GM12878 (cell line): ENCODE measurements around the gene MAGI1. TPM values are rescaled to one million over a fixed set of nuclear protein-coding genes. Genes with fewer than 3 reads are reported as not detected.

Experiments
- ATAC-seq: fragments of 200-7000 bp; cut with Tn5 transposase; 3 replicates; pipeline ENCODE4 v1.9.1; 2020; ENCODE audit warnings: mild to moderate bottlenecking, moderate library complexity
- BruUV-seq: library from RNA; stranded (reverse); fragments of 400-500 nt; replicated peaks from 2 replicates; lab custom pipeline; 2021; lab: Mats Ljungman, UMichigan
- CTCF ChIA-PET: fragments of 300-600 bp; sonication (Branson Sonifier 250); formaldehyde crosslinking; extraction: SDS; loops from one replicate; lab custom pipeline; 2021; ENCODE audit warnings: inconsistent platforms; lab: Yijun Ruan, JAX
- POLR2A ChIA-PET: fragments of 350-600 bp; formaldehyde crosslinking; extraction: SDS; loops from one replicate; lab custom pipeline; 2021; ENCODE audit warnings: inconsistent platforms; lab: Charles Lee
- RAD21 ChIA-PET: fragments of 300-600 bp; sonication (Branson Sonifier 250); formaldehyde crosslinking; loops from one replicate; lab custom pipeline; 2023; ENCODE audit warnings: antibody characterized with exemption; ENCODE audit not compliant: unreplicated experiment; lab: Charles Lee
- SMC1A ChIA-PET: fragments of 300-600 bp; sonication (Branson Sonifier 250); formaldehyde crosslinking; loops from one replicate; lab custom pipeline; 2023; ENCODE audit not compliant: unreplicated experiment, uncharacterized antibody; lab: Charles Lee
- DNase-seq: peaks from one replicate; pipeline ENCODE4 v3.0.0-alpha.2; 2011; ENCODE audit warnings: low read depth, low spot score
- FAIRE-seq: peaks from 3 replicates; lab custom pipeline; 2011; peaks lifted over from hg19 to GRCh38; lab: Jason Lieb, UNC
- H2AFZ ChIP-seq: 2 replicates; pipeline ENCODE4 v1.6.0; 2011; ENCODE audit warnings: low read depth, low read length, control low read depth; ENCODE audit not compliant: control insufficient read depth
- H3K27ac ChIP-seq: 2 replicates; pipeline ENCODE4 v1.5.1; 2011; ENCODE audit warnings: control low read depth; ENCODE audit not compliant: control insufficient read depth, insufficient read depth
- H3K27me3 ChIP-seq, 2 experiments: replicated peaks in 1 of 2; 2 replicates each; pipeline versions ENCODE4 v1.6.0 to v1.6.1; 2011; ENCODE audit warnings: low read length in 1 of 2; ENCODE audit not compliant: control insufficient read depth in 2 of 2, insufficient read depth in 2 of 2
- H3K36me3 ChIP-seq, 2 experiments: 2 replicates each; pipeline ENCODE4 v1.5.1; 2011; ENCODE audit warnings: low read length in 1 of 2; ENCODE audit not compliant: control insufficient read depth in 2 of 2, insufficient read depth in 2 of 2
- H3K4me1 ChIP-seq: 2 replicates; pipeline ENCODE4 v1.6.1; 2011; ENCODE audit warnings: mild to moderate bottlenecking, low read length, moderate library complexity, mixed read lengths; ENCODE audit not compliant: control insufficient read depth, insufficient read depth
- H3K4me2 ChIP-seq: 2 replicates; pipeline ENCODE4 v1.6.0; 2011; ENCODE audit warnings: control low read depth; ENCODE audit not compliant: control insufficient read depth, insufficient read depth
- H3K4me3 ChIP-seq: fragments of 200-600 bp; sonication (generic); 2 replicates; pipeline ENCODE4 v1.5.1; 2016
- H3K79me2 ChIP-seq: 2 replicates; pipeline ENCODE4 v1.6.0; 2011; ENCODE audit warnings: low read length; ENCODE audit not compliant: control insufficient read depth, insufficient read depth
- H3K9ac ChIP-seq: 2 replicates; pipeline ENCODE4 v1.8.0; 2011; ENCODE audit warnings: low read length, control low read depth, mixed read lengths; ENCODE audit not compliant: control insufficient read depth, insufficient read depth
- H3K9me3 ChIP-seq: replicated peaks from 3 replicates; pipeline ENCODE4 v1.5.1; 2011; ENCODE audit warnings: mild to moderate bottlenecking, low read length; ENCODE audit not compliant: control insufficient read depth, insufficient read depth
- H4K20me1 ChIP-seq: 2 replicates; pipeline ENCODE4 v1.6.0; 2011; ENCODE audit not compliant: control insufficient read depth, insufficient read depth
- CBX3 ChIP-seq: fragments of 200-600 bp; sonication (generic); IDR thresholded peaks from 2 replicates; pipeline ENCODE4 v1.6.1; 2016; ENCODE audit warnings: low read depth, borderline replicate concordance
- HDGF ChIP-seq: fragments of 450-650 bp; IDR thresholded peaks from 2 replicates; pipeline ENCODE4 v1.6.1; 2016; ENCODE audit warnings: antibody characterized with exemption
- IKZF2 ChIP-seq, 2 experiments: fragments of 450-650 bp; IDR thresholded peaks; 2 replicates each; pipeline ENCODE4 v1.6.1; 2017; ENCODE audit warnings: mild to moderate bottlenecking in 2 of 2, moderate library complexity in 2 of 2
- IRF4 ChIP-seq: IDR thresholded peaks from 2 replicates; pipeline ENCODE4 v1.6.1; 2011; ENCODE audit warnings: low read depth, low read length
- POLR2AphosphoS2 ChIP-seq: IDR thresholded peaks from 2 replicates; pipeline ENCODE4 v1.6.1; 2011; ENCODE audit warnings: low read depth, mild to moderate bottlenecking, low read length, improper control_type of control experiment, moderate library complexity
- ZNF24 ChIP-seq: fragments of 450-650 bp; IDR thresholded peaks from 2 replicates; pipeline ENCODE4 v1.6.1; 2017; ENCODE audit warnings: antibody characterized with exemption, mild to moderate bottlenecking
- ZNF274 ChIP-seq: IDR thresholded peaks from one replicate; pipeline ENCODE4 v1.8.0; 2011; ENCODE audit not compliant: insufficient read length, insufficient read depth
- ZSCAN29 ChIP-seq: fragments of 450-650 bp; IDR thresholded peaks from 2 replicates; pipeline ENCODE4 v1.6.1; 2017; ENCODE audit warnings: mild to moderate bottlenecking, moderate library complexity
- in situ Hi-C: fragments of 300-500 bp; cut with MboI; formaldehyde crosslinking; loops from 9 replicates; pipeline ENCODE4 v1.14.3; 2018; ENCODE audit warnings: mixed read lengths
- intact Hi-C: fragments of 100-400 bp; cut with micrococcal nuclease; formaldehyde crosslinking; loops from one replicate; pipeline ENCODE4 v1.14.2; 2022; ENCODE audit not compliant: unreplicated experiment
- polyA plus RNA-seq, 11 experiments: library from polyadenylated mRNA; depleted of rRNA in 4 of 11; unstranded in 6 of 11; stranded (reverse) in 5 of 11; fragments of >200 nt; fragmentation: Nextera tagmentation in 4 of 11; fragmentation: Illumina TruSeq in 1 of 11; extraction: Ambion mirVana in 4 of 11; extraction: Trizol in 1 of 11; gene quantifications; 1 replicate in 1 of 11; 2 replicates in 10 of 11; pipeline versions ENCODE4 v1.2.1 to v1.2.3, GENCODE V29; 2011 to 2016; ENCODE audit warnings: inconsistent platforms in 2 of 11, missing spikeins in 2 of 11, low read depth in 1 of 11
- total RNA-seq, 4 experiments: library from RNA; depleted of rRNA in 3 of 4; stranded (reverse); fragments of >200 nt in 3 of 4; fragmentation: Illumina TruSeq in 1 of 4; extraction: Trizol in 1 of 4; gene quantifications; 2 replicates each; pipeline versions ENCODE4 v1.2.1 to v1.2.3, GENCODE V29; 2013 to 2021
- TF ChIP-seq, protein P1 (sequence below): fragments of 450-650 bp; IDR thresholded peaks from 2 replicates; pipeline ENCODE4 v1.6.1; 2016; ENCODE audit warnings: mild to moderate bottlenecking
- TF ChIP-seq, protein P2 (sequence below): IDR thresholded peaks from 2 replicates; pipeline ENCODE4 v1.6.1; 2011; ENCODE audit warnings: low read depth, mild to moderate bottlenecking, low read length, moderate library complexity, borderline replicate concordance; ENCODE audit errors: extremely low read depth
- TF ChIP-seq, protein P3 (sequence below): fragments of 150-350 bp; IDR thresholded peaks from 2 replicates; pipeline ENCODE4 v1.6.1; 2014; ENCODE audit warnings: mild to moderate bottlenecking, low read depth, low read length
- TF ChIP-seq, protein P4 (sequence below): fragments of 450-650 bp; IDR thresholded peaks from 2 replicates; pipeline ENCODE4 v1.6.1; 2018; ENCODE audit warnings: borderline replicate concordance, mild to moderate bottlenecking; ENCODE audit not compliant: partially characterized antibody

The MAGI1 gene
- total and polyA plus RNA-seq, 10 of the 15 experiments (the other 5 are each of a cell fraction or from before 2014, with no cell fraction given) = 0.02 to 3.3 (median 0.29) TPM; not detected in 1

DNA sequence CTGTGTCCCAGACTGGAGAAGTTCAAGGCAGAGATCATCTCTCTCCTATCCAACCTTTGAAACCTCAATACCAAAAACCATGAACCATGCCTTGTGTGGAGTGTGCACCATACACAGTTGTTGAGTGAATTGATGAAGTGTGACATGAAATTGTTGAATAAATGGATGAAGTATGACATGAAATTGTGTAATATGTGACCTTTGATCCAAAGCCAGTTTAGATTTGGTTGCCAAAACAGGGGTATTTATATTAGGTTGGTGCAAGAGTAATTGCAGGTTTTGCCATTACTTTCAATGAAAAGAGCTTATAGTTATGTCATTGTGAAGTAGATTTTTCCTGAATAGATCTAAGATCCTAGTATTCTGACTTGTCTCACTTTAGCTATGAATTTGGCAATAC lies 3.1 kb upstream of the MAGI1 start:
- no peak for FAIRE-seq
- Histone ChIP-seq H3K79me2 (no peaks in the 10 kb centered on the region), H3K4me1 (no peaks in the 10 kb centered on the region), H3K4me2 (no peak overlapping the region), H2AFZ (no peak overlapping the region), H3K9me3 (no peaks in the 10 kb centered on the region), H4K20me1 (no peaks in the 10 kb centered on the region), H3K9ac (no peak overlapping the region), H3K27me3 (peaks cover 2 to 5% of the 10 kb centered on the region in 2 experiments; a peak in 3 of 4 replicates), H3K27ac (no peak overlapping the region), H3K4me3 (no peak overlapping the region), H3K36me3 (no peaks in the 10 kb centered on the region)
- ChIA-PET CTCF (no interaction called here), RAD21 (no interaction called here), SMC1A (no interaction called here), POLR2A (no interaction called here)
- no peak for ATAC-seq
- TF ChIP-seq, protein P1, sequence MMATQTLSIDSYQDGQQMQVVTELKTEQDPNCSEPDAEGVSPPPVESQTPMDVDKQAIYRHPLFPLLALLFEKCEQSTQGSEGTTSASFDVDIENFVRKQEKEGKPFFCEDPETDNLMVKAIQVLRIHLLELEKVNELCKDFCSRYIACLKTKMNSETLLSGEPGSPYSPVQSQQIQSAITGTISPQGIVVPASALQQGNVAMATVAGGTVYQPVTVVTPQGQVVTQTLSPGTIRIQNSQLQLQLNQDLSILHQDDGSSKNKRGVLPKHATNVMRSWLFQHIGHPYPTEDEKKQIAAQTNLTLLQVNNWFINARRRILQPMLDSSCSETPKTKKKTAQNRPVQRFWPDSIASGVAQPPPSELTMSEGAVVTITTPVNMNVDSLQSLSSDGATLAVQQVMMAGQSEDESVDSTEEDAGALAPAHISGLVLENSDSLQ = no peak
- TF ChIP-seq, protein P2, sequence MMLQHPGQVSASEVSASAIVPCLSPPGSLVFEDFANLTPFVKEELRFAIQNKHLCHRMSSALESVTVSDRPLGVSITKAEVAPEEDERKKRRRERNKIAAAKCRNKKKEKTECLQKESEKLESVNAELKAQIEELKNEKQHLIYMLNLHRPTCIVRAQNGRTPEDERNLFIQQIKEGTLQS = no peak
- TF ChIP-seq POLR2AphosphoS2 (no peak), ZNF24 (no peak), HDGF (no peak), CBX3 (no peak), ZSCAN29 (no peak), IRF4 (no peak), ZNF274 (no peak), IKZF2 (IDR thresholded peaks at IDR 0.05) (no peak)
- TF ChIP-seq, protein P3, sequence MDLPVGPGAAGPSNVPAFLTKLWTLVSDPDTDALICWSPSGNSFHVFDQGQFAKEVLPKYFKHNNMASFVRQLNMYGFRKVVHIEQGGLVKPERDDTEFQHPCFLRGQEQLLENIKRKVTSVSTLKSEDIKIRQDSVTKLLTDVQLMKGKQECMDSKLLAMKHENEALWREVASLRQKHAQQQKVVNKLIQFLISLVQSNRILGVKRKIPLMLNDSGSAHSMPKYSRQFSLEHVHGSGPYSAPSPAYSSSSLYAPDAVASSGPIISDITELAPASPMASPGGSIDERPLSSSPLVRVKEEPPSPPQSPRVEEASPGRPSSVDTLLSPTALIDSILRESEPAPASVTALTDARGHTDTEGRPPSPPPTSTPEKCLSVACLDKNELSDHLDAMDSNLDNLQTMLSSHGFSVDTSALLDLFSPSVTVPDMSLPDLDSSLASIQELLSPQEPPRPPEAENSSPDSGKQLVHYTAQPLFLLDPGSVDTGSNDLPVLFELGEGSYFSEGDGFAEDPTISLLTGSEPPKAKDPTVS = no peak
- TF ChIP-seq, protein P4, sequence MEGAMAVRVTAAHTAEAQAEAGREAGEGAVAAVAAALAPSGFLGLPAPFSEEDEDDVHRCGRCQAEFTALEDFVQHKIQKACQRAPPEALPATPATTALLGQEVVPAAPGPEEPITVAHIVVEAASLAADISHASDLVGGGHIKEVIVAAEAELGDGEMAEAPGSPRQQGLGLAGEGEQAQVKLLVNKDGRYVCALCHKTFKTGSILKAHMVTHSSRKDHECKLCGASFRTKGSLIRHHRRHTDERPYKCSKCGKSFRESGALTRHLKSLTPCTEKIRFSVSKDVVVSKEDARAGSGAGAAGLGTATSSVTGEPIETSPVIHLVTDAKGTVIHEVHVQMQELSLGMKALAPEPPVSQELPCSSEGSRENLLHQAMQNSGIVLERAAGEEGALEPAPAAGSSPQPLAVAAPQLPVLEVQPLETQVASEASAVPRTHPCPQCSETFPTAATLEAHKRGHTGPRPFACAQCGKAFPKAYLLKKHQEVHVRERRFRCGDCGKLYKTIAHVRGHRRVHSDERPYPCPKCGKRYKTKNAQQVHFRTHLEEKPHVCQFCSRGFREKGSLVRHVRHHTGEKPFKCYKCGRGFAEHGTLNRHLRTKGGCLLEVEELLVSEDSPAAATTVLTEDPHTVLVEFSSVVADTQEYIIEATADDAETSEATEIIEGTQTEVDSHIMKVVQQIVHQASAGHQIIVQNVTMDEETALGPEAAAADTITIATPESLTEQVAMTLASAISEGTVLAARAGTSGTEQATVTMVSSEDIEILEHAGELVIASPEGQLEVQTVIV = no peak
- no peak for DNase-seq
- intact Hi-C loops = no loop called here
- no TSS peak for BruUV-seq
- in situ Hi-C loops = no loop called here
